LoVo (cell line): ENCODE results near the gene TEX13B.

Source experiments
- DNase-seq: peaks from one replicate; pipeline ENCODE4 v3.0.0-alpha.2; 2016; ENCODE audit warnings: low spot score

Gene TEX13B

DNA sequence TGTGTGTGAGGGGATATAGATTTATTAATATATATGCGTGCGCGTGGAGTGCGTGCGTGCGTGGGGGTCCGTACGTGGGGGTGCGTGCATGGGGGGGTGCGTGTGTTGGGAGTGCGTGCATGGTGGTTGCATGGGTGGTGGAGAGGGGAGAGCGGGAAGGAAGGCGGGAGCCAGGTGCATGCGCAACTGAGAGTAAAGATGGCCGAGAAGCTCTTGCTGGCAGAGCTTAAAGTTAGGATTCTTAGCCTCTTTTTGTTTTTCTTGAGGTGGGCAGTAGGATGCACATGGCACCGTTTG lies 45.8 kb downstream of the TEX13B start:
- no peak for DNase-seq

DNA sequence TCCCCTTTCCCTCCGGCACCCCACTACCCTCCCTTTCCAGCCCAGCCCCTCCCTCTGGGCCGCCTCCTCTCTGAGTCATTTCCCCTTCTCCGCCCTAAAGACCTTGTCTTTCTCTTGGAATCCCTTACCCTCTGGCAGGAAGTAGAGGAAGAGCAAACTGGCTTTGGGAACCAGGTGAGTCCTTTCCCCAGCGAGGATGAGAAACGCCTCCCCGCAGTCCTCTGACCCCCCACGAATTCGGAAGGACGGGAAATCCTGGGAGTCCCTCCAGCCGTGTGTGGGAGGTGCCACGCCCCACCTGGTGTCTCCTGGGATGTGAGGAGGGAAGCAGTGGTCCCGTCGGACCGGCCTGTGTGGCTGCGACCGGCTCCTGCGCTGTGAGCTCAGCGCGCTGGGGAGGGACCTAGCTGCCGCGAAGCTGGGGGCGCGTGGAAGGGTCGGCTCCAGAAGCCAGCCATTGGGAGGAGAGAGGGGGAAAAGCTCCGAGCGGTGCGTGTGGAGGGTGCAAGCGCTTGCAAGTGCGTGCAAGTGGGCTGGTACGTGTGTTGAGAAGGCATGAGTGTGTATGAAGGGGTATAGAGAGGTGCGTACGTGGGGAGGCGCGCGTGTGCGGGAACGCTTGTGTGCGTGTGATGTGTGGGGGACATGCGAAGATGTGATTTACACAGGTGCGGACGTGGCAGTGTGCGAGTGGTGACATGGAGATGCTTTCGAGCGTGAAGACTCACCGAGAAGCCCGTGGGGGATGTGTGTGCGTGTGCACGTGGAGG lies 46.3 kb downstream of the TEX13B start:
- no peak for DNase-seq

DNA sequence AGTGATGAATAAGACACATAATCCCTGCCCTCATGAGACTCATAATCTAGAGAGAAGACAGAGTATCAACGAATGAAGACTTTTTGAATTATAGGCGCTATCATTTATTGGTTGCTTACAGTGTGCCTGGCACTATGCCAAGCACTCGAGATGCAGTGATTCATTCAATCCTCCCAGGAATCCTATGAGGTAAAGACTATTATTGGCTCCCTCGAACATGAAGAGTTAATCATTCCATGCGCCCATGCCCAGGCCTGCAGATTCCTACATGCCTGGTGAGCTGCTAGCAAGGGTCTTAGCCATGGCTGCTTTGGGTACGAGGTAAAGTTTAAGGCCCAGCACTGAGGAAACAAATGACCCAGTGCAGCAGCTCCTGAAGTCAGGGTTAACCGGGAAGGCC lies 47.0 kb downstream of the TEX13B start:
- peak; percentile 1 for DNase-seq

DNA sequence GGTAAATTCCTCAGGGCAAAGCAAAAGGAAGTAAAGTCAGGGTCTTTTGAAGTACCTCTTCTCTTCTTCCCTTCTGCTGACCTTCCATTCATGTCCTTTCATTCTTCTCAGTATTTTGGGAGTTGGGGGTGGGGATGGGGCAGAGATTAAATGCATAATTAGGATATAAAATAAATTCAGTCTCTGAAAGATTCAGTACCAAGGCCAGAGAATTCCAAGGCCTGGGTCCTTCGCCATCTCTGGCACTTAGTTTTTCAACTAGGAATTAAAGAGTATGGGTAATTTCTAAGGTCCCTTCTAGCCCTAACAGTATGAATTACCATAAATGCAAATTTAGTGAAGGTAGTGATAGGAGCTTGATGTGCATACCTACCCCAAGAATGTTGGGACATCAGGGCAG lies 47.9 kb downstream of the TEX13B start:
- DNase-seq = no peak
